HCT116 (cell line): ENCODE results near the gene NRBF2. TPM values are rescaled to one million over a fixed set of nuclear protein-coding genes. Genes with fewer than 3 reads are reported as not detected.

Experiments used
- ATAC-seq: fragments of 200-7000 bp; cut with Tn5 transposase; 2 replicates; pipeline ENCODE4 v1.9.1; 2020; ENCODE audit warnings: mild to moderate bottlenecking, moderate library complexity
- BruUV-seq: library from RNA; stranded (reverse); fragments of 400-500 nt; replicated peaks from 2 replicates; lab custom pipeline; 2021; lab: Mats Ljungman, UMichigan
- CTCF ChIA-PET: fragments of 300-600 bp; sonication (Branson Sonifier 250); formaldehyde crosslinking; loops from one replicate; lab custom pipeline; 2021; ENCODE audit warnings: antibody characterized with exemption; lab: Charles Lee
- POLR2A ChIA-PET: fragments of 300-600, 350-600 bp; sonication (Branson Sonifier 250); formaldehyde crosslinking; loops from one replicate; lab custom pipeline; 2021; ENCODE audit warnings: antibody characterized with exemption; lab: Charles Lee
- RAD21 ChIA-PET, 2 experiments: fragments of 300-600 bp; sonication (Branson Sonifier 250); formaldehyde crosslinking; loops; one replicate each; lab custom pipeline; 2023; ENCODE audit warnings: low total read pairs in 2 of 2; ENCODE audit not compliant: uncharacterized antibody in 2 of 2, unreplicated experiment in 2 of 2, low non-redundant PET in 1 of 2; lab: Charles Lee
- DNase-seq: peaks from one replicate; pipeline ENCODE4 v3.0.0-alpha.2; 2010; ENCODE audit warnings: low read depth, low spot score
- H2AFZ ChIP-seq: fragments of 200-600 bp; shearing (Covaris generic), sonication (generic); 2 replicates; pipeline ENCODE4 v1.6.1; 2017; ENCODE audit warnings: low read depth, mixed run types, mixed read lengths, antibody characterized with exemption, low read length; ENCODE audit not compliant: poor library complexity, severe bottlenecking
- H3K27ac ChIP-seq: 2 replicates; pipeline ENCODE4 v1.5.1; 2012; ENCODE audit warnings: low read depth, low read length
- H3K27me3 ChIP-seq: fragments of 200-600 bp; sonication (generic); 2 replicates; pipeline ENCODE4 v1.6.1; 2016; ENCODE audit warnings: mixed run types, low read length, mixed read lengths; ENCODE audit not compliant: insufficient read depth
- H3K36me3 ChIP-seq, 2 experiments: fragments of 200-500 bp in 1 of 2; fragments of 200-600 bp in 1 of 2; sonication (Bioruptor generic) in 1 of 2; sonication (generic) in 1 of 2; 2 replicates each; pipeline versions ENCODE4 v1.5.1 to v1.6.1; 2014 to 2016; ENCODE audit warnings: low read length in 2 of 2, inconsistent platforms in 1 of 2, mixed read lengths in 1 of 2, mixed run types in 1 of 2; ENCODE audit not compliant: insufficient read depth in 2 of 2, control insufficient read depth in 1 of 2
- H3K4me1 ChIP-seq, 2 experiments: fragments of 200-600 bp in 1 of 2; sonication (generic) in 1 of 2; 2 replicates each; pipeline versions ENCODE4 v1.5.1 to v1.6.1; 2012 to 2017; ENCODE audit warnings: low read length in 2 of 2, inconsistent platforms in 1 of 2, mild to moderate bottlenecking in 1 of 2, mixed read lengths in 1 of 2, mixed run types in 1 of 2, moderate library complexity in 1 of 2; ENCODE audit not compliant: insufficient read depth in 2 of 2, control insufficient read depth in 1 of 2
- H3K4me2 ChIP-seq: fragments of 200-600 bp; sonication (generic); 2 replicates; pipeline ENCODE4 v1.6.1; 2017; ENCODE audit warnings: mixed run types, low read length, mixed read lengths
- H3K4me3 ChIP-seq, 2 experiments: fragments of 200-600 bp in 1 of 2; sonication (generic) in 1 of 2; replicated peaks in 1 of 2; 2 replicates each; pipeline ENCODE4 v1.5.1; 2011 to 2016; ENCODE audit warnings: low read length in 2 of 2, control low read depth in 1 of 2, low read depth in 1 of 2, mild to moderate bottlenecking in 1 of 2, mixed read lengths in 1 of 2, mixed run types in 1 of 2
- H3K79me2 ChIP-seq: fragments of 200-600 bp; sonication (generic); 2 replicates; pipeline ENCODE4 v1.6.1; 2017; ENCODE audit warnings: mild to moderate bottlenecking, mixed run types, low read length, moderate library complexity, mixed read lengths; ENCODE audit not compliant: insufficient read depth
- H3K9ac ChIP-seq: fragments of 200-600 bp; sonication (generic); 2 replicates; pipeline ENCODE4 v1.6.1; 2016; ENCODE audit warnings: low read length, mixed read lengths
- H3K9me2 ChIP-seq: fragments of 200-600 bp; sonication (generic), shearing (Covaris generic); 2 replicates; pipeline ENCODE4 v1.6.1; 2017; ENCODE audit warnings: mixed run types, mild to moderate bottlenecking, moderate library complexity; ENCODE audit not compliant: insufficient read depth
- H3K9me3 ChIP-seq, 2 experiments: fragments of 200-500 bp in 1 of 2; fragments of 200-600 bp in 1 of 2; sonication (Bioruptor generic) in 1 of 2; sonication (generic) in 1 of 2; 2 replicates each; pipeline ENCODE4 v1.6.1; 2014 to 2017; ENCODE audit warnings: low read length in 2 of 2, mixed read lengths in 2 of 2, inconsistent platforms in 1 of 2, low read depth in 1 of 2, mild to moderate bottlenecking in 1 of 2, mixed run types in 1 of 2, moderate library complexity in 1 of 2; ENCODE audit not compliant: control insufficient read depth in 1 of 2, insufficient read depth in 1 of 2
- H4K20me1 ChIP-seq: fragments of 200-600 bp; sonication (generic), shearing (Covaris generic); 2 replicates; pipeline ENCODE4 v1.6.1; 2017; ENCODE audit warnings: mixed run types, mild to moderate bottlenecking, moderate library complexity; ENCODE audit not compliant: insufficient read depth
- CTCF ChIP-seq, 3 experiments: fragments of 200-600 bp in 1 of 3; sonication (generic) in 1 of 3; IDR thresholded peaks in 2 of 3; conservative IDR thresholded peaks in 1 of 3; 2 replicates each; pipeline ENCODE4 v1.5.1; 2012 to 2017; ENCODE audit warnings: low read depth in 2 of 3, low read length in 2 of 3, antibody characterized with exemption in 1 of 3, borderline replicate concordance in 1 of 3, control low read depth in 1 of 3, mild to moderate bottlenecking in 1 of 3, mixed read lengths in 1 of 3, mixed run types in 1 of 3, moderate library complexity in 1 of 3; ENCODE audit not compliant: insufficient read depth in 1 of 3
- FOSL1 ChIP-seq: IDR thresholded peaks from 2 replicates; pipeline ENCODE4 v1.6.1; 2012; ENCODE audit warnings: low read depth
- REST ChIP-seq: IDR thresholded peaks from 2 replicates; pipeline ENCODE4 v1.6.1; 2012; ENCODE audit warnings: low read depth
- intact Hi-C: fragments of 100-400 bp; cut with micrococcal nuclease; formaldehyde crosslinking; loops from 2 replicates; pipeline ENCODE4 v1.10.0; 2022
- total RNA-seq: library from RNA; stranded (reverse); gene quantifications from one replicate; pipeline ENCODE4 v1.2.1, GENCODE V29; 2021; ENCODE audit not compliant: unreplicated experiment

NRBF2 gene
- total RNA-seq, 1 experiment from 2014 or later = 20.2 TPM

DNA sequence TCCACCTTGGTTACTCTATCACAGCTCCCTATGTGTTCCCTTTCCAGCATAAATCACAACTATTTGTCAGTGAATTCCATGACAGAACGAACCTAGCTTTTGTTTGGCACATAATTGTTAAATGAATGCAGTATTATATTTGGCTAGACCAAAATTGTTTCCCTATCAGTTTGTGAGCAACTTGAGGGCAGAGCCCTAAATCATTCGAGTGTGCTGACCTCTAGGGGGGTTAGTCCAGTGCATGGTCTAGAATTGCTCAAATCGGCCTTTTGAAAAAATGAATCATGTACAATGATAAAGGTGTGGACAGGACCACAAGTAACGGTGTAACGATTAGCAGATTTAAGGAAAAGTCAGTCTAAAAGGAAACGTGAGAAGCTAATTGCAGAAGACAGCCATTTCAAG, 475 bp upstream of the NRBF2 start:
- peak; percentile 3 for ATAC-seq
- H3K27ac ChIP-seq = peak overlapping the region; percentile 19; the same call in 1 of the 2 replicates

More for the DNA sequence above, 475 bp upstream of the NRBF2 start:
- Histone ChIP-seq H2AFZ (peak overlapping the region; percentile 16), H3K79me2 (peaks cover 44% of the 10 kb centered on the region), H3K4me2 (peak overlapping the region; percentile 39; the same call in 1 of the 2 replicates), H3K27me3 (no peaks in the 10 kb centered on the region), H3K4me1 (peaks cover 2 to 19% of the 10 kb centered on the region in 2 experiments; a peak in 3 of 4 replicates), H4K20me1 (no peaks in the 10 kb centered on the region), H3K9me2 (no peaks in the 10 kb centered on the region), H3K9me3 (no peaks in the 10 kb centered on the region), H3K9ac (no peak overlapping the region), H3K36me3 (no peaks in the 10 kb centered on the region), H3K4me3 (no peak overlapping the region; a peak in 1 of 4 replicates)
- TSS peak; percentile 79 for BruUV-seq
- no peak for DNase-seq
- RAD21 ChIA-PET = no interaction called here
- POLR2A ChIA-PET = interaction anchor here (1.2 to 1.5 kb wide), 5 partner anchors 9 to 49 kb away, joined by 3 to 4 read pairs (median 4); no protein-coding TSS in a partner anchor
- intact Hi-C loops = loop anchor here (5.0 kb wide), 1 partner anchor 315 kb away; the partner anchor contains the start of gene EGR2
- TF ChIP-seq FOSL1 (no peak), REST (no peak), CTCF (IDR thresholded peaks at IDR 0.05 in 2 of 3, conservative IDR thresholded peaks at IDR 0.05 in 1 of 3; ENCODE audit: borderline replicate concordance in 1 of 3, insufficient read depth in 1 of 3, low read depth in 2 of 3, low read length in 2 of 3) (0 out of 6 replicates have a peak, but pooled peaks of 1 of the 3 experiments have one; percentile 25)
- CTCF ChIA-PET = interaction anchor here (0.8 to 1.0 kb wide), 3 partner anchors 34 to 633 kb away, joined by 3 read pairs; no protein-coding TSS in a partner anchor
